OCI-LY1 (cell line): ENCODE data around the gene GJB6.
A peak's percentile ranks its signal among the peaks of the same experiment; 100 is the strongest.

ENCODE experiments used
- H2AFZ ChIP-seq: fragments of 200-600 bp; sonication (generic), shearing (Covaris generic); 2 replicates; pipeline ENCODE4 v1.6.0; 2014; ENCODE audit warnings: antibody characterized with exemption, mild to moderate bottlenecking, low read length
- H3F3A ChIP-seq: fragments of 200-600 bp; sonication (generic), shearing (Covaris generic); 2 replicates; pipeline ENCODE4 v1.6.0; 2014; ENCODE audit warnings: mild to moderate bottlenecking, antibody characterized with exemption, low read length, moderate library complexity; ENCODE audit not compliant: insufficient read depth
- H3K27ac ChIP-seq: fragments of 200-600 bp; sonication (generic); 2 replicates; pipeline ENCODE4 v1.5.1; 2014; ENCODE audit warnings: low read length, mixed run types, mild to moderate bottlenecking, low read depth; ENCODE audit not compliant: poor library complexity, severe bottlenecking
- H3K27me3 ChIP-seq: fragments of 200-600 bp; sonication (generic); 2 replicates; pipeline ENCODE4 v1.6.0; 2014; ENCODE audit warnings: antibody characterized with exemption, mild to moderate bottlenecking, low read length, moderate library complexity; ENCODE audit not compliant: insufficient read depth
- H3K36me3 ChIP-seq: fragments of 200-600 bp; sonication (generic); 2 replicates; pipeline ENCODE4 v1.6.1; 2014; ENCODE audit warnings: mild to moderate bottlenecking, antibody characterized with exemption, low read length, moderate library complexity, mixed read lengths; ENCODE audit not compliant: insufficient read depth
- H3K4me1 ChIP-seq: fragments of 200-600 bp; sonication (generic); 2 replicates; pipeline ENCODE4 v1.5.1; 2014; ENCODE audit warnings: mild to moderate bottlenecking, low read length, moderate library complexity; ENCODE audit not compliant: insufficient read depth, severe bottlenecking
- H3K4me2 ChIP-seq: fragments of 200-600 bp; sonication (generic), shearing (Covaris generic); 2 replicates; pipeline ENCODE4 v1.6.1; 2014; ENCODE audit warnings: low read length
- H3K4me3 ChIP-seq: fragments of 200-600 bp; sonication (generic); 2 replicates; pipeline ENCODE4 v1.5.1; 2014; ENCODE audit warnings: low read length, low read depth, mild to moderate bottlenecking, mixed read lengths; ENCODE audit not compliant: poor library complexity, severe bottlenecking
- H3K79me2 ChIP-seq: fragments of 200-600 bp; shearing (Covaris generic); 2 replicates; pipeline ENCODE4 v1.6.1; 2016; ENCODE audit warnings: mixed run types, low read length, mixed read lengths; ENCODE audit not compliant: insufficient read depth
- H3K9ac ChIP-seq: fragments of 200-600 bp; sonication (generic), shearing (Covaris generic); 2 replicates; pipeline ENCODE4 v1.6.1; 2014; ENCODE audit warnings: mild to moderate bottlenecking, low read length, mixed read lengths
- H3K9me2 ChIP-seq: fragments of 200-600 bp; sonication (generic), shearing (Covaris generic); 2 replicates; pipeline ENCODE4 v1.6.1; 2014; ENCODE audit warnings: low read depth, mild to moderate bottlenecking, low read length, mixed read lengths
- H3K9me3 ChIP-seq: fragments of 200-600 bp; shearing (Covaris generic); 2 replicates; pipeline ENCODE4 v1.6.1; 2014; ENCODE audit warnings: low read length, mixed read lengths
- H4K20me1 ChIP-seq: fragments of 200-600 bp; sonication (generic), shearing (Covaris generic); 2 replicates; pipeline ENCODE4 v1.6.0; 2016; ENCODE audit warnings: mild to moderate bottlenecking, low read length; ENCODE audit not compliant: insufficient read depth
- CTCF ChIP-seq: fragments of 200-600 bp; sonication (generic), shearing (Covaris generic); IDR thresholded peaks from 2 replicates; pipeline ENCODE4 v1.5.1; 2017; ENCODE audit warnings: mild to moderate bottlenecking, antibody characterized with exemption, low read length, moderate library complexity, mixed read lengths
- EZH2 ChIP-seq: fragments of 200-600 bp; sonication (generic), shearing (Covaris generic); IDR thresholded peaks from 2 replicates; pipeline ENCODE4 v1.8.0; 2017; ENCODE audit warnings: borderline replicate concordance, mixed run types, mild to moderate bottlenecking, antibody characterized with exemption, low read length, moderate library complexity, mixed read lengths

The GJB6 gene

DNA sequence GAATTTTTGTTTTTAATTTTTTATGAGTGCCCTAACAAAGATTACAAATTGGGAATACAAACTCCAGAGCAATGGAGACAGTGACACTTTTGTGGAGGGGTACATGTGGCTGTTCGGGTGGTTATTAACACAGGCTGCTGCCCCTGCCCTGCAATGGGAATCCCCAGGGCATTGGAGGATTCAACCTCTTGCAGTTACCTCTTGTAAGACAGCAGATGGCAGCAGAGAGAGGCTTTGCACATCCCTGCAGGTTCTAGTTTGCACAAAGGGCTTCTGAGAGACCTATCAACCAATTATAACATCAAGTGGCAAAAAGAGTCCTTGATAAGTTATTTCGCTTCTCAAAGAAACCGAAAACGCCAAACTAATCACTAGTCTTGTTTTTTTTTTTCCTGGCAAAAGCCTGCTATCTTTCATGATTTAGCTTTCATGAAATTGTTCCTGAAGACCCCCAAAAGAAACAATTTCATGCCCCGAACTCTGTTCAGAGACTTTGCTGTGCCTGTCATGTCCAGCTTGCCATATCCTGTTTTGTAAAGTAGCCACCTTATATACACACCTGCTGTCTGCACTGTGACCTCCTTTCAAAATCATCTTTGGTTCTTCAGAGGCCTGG, 49.8 kb downstream of the GJB6 start:
- Histone ChIP-seq H3K4me2 (no peak overlapping the region), H3K36me3 (no peaks in the 10 kb centered on the region), H3F3A (no peaks in the 10 kb centered on the region), H3K9me3 (no peaks in the 10 kb centered on the region), H3K4me1 (no peaks in the 10 kb centered on the region), H3K9ac (no peak overlapping the region), H2AFZ (no peak overlapping the region), H3K4me3 (no peak overlapping the region), H3K79me2 (no peaks in the 10 kb centered on the region), H3K9me2 (no peaks in the 10 kb centered on the region), H3K27ac (no peak overlapping the region), H4K20me1 (no peaks in the 10 kb centered on the region), H3K27me3 (no peaks in the 10 kb centered on the region; the same call in 1 of the 2 replicates)
- no peak for TF ChIP-seq EZH2
- peak; percentile 66 for TF ChIP-seq CTCF

DNA sequence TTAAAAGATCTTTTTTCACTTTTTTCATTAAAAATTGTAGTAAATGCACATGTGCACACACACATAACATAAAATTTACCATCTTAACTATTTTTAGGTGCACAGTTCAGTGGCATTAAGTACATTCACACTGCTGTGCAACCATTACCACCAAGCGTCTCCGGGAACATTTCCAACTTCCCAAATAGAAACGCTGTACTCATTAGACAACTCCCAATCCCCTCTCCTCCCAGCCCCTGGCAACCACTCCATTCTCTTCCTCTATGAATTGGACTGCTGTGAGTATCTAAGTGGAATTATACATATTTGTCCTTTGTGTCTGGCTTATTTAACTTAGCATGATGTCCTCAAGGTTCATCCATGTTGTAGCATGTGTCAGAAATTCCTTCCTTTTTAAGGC, 50.9 kb downstream of the GJB6 start:
- Histone ChIP-seq H3K36me3 (no peaks in the 10 kb centered on the region), H3K9me3 (no peaks in the 10 kb centered on the region), H4K20me1 (no peaks in the 10 kb centered on the region), H3K9me2 (no peaks in the 10 kb centered on the region), H3K4me2 (no peak overlapping the region), H3K4me1 (no peaks in the 10 kb centered on the region), H3K27me3 (no peaks in the 10 kb centered on the region; the same call in 1 of the 2 replicates), H3K27ac (no peak overlapping the region), H3K79me2 (no peaks in the 10 kb centered on the region), H3F3A (no peaks in the 10 kb centered on the region), H3K4me3 (no peak overlapping the region), H3K9ac (no peak overlapping the region), H2AFZ (no peak overlapping the region)
- TF ChIP-seq EZH2 (no peak), CTCF (no peak)

DNA sequence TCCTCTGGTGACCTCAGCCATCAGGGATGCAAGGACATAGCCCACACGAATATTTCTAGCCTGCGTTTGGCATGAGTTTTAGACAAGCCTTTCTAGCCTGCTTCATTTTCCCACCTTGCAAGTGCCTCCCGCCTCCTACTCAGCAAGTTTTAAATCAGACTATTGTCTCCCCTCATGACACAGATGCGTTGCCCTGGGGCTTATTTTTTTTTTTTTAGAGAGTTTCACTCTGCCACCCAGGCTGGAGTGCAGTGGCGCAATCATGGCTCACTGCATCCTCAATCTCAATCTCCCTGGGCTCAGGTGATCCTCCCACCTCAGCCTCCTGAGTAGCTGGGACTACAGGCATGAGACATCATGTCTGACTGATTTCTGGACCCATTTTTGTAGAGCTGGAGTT, 54.0 kb downstream of the GJB6 start:
- no peaks in the 10 kb centered on the region for H4K20me1 ChIP-seq
- no peaks in the 10 kb centered on the region for H3K9me2 ChIP-seq
- H3K4me3 ChIP-seq: no peak overlapping the region
- H3K9ac ChIP-seq: no peak overlapping the region
- no peak overlapping the region for H2AFZ ChIP-seq
- no peaks in the 10 kb centered on the region for H3K4me1 ChIP-seq
- no peaks in the 10 kb centered on the region; the same call in 1 of the 2 replicates for H3K27me3 ChIP-seq
- no peaks in the 10 kb centered on the region for H3K9me3 ChIP-seq
- H3K79me2 ChIP-seq: no peaks in the 10 kb centered on the region
- no peaks in the 10 kb centered on the region for H3F3A ChIP-seq
- H3K36me3 ChIP-seq: no peaks in the 10 kb centered on the region
- H3K4me2 ChIP-seq: no peak overlapping the region
- H3K27ac ChIP-seq: no peak overlapping the region
- TF ChIP-seq CTCF: no peak
- TF ChIP-seq EZH2: no peak
